Calu3 (cell line): ENCODE results near the gene DAGLA. TPM values are rescaled to one million over a fixed set of nuclear protein-coding genes. Genes with fewer than 3 reads are reported as not detected.

Experiments
- BruUV-seq: library from RNA; stranded (reverse); fragments of 400-500 nt; replicated peaks from 2 replicates; lab custom pipeline; 2021; lab: Mats Ljungman, UMichigan
- CTCF ChIA-PET: fragments of 300-600 bp; sonication (Branson Sonifier 250); formaldehyde crosslinking; loops from one replicate; lab custom pipeline; 2022; ENCODE audit warnings: antibody characterized with exemption; lab: Charles Lee
- DNase-seq: peaks from one replicate; pipeline ENCODE4 v3.0.0; 2022
- H3K27ac Mint-ChIP-seq: one replicate; pipeline ENCODE4 v1.8.0; 2022; ENCODE audit warnings: mixed read lengths; ENCODE audit not compliant: unreplicated experiment
- H3K27me3 Mint-ChIP-seq: one replicate; pipeline ENCODE4 v1.8.0; 2022; ENCODE audit warnings: mixed read lengths; ENCODE audit not compliant: unreplicated experiment
- H3K36me3 Mint-ChIP-seq: one replicate; pipeline ENCODE4 v1.8.0; 2022; ENCODE audit warnings: mild to moderate bottlenecking, moderate library complexity, mixed read lengths; ENCODE audit not compliant: insufficient read depth, unreplicated experiment
- H3K4me1 Mint-ChIP-seq: one replicate; pipeline ENCODE4 v1.8.0; 2022; ENCODE audit warnings: mild to moderate bottlenecking, low read depth, mixed read lengths; ENCODE audit not compliant: unreplicated experiment
- H3K4me3 Mint-ChIP-seq: one replicate; pipeline ENCODE4 v1.8.0; 2022; ENCODE audit warnings: mild to moderate bottlenecking, low read depth, moderate library complexity, mixed read lengths; ENCODE audit not compliant: unreplicated experiment
- H3K9me3 Mint-ChIP-seq: one replicate; pipeline ENCODE4 v1.8.0; 2022; ENCODE audit warnings: low read depth, mixed read lengths; ENCODE audit not compliant: unreplicated experiment
- CTCF ChIP-seq: fragments of 200-600 bp; IDR thresholded peaks from one replicate; pipeline ENCODE4 v1.8.0; 2022; ENCODE audit warnings: antibody characterized with exemption; ENCODE audit not compliant: unreplicated experiment
- intact Hi-C: fragments of 100-400 bp; cut with micrococcal nuclease; formaldehyde crosslinking; loops from one replicate; pipeline ENCODE4 v1.10.0; 2022; ENCODE audit not compliant: unreplicated experiment
- total RNA-seq: library from RNA; stranded (reverse); gene quantifications from 2 replicates; pipeline ENCODE4 v1.2.3, GENCODE V29; 2022

The DAGLA gene
- total RNA-seq, 1 experiment from 2014 or later: 7.5 TPM

GRCh38 chr11:61731211-61731951 is 51.2 kb downstream of the DAGLA start:
- intact Hi-C loops: loop anchor here (5.0 kb wide), 1 partner anchor 74 kb away; no protein-coding TSS in a partner anchor
- Mint-ChIP-seq H3K4me1 (peaks cover 39% of the 10 kb centered on the region), H3K27me3 (no peaks in the 10 kb centered on the region), H3K9me3 (no peaks in the 10 kb centered on the region), H3K36me3 (peaks cover 38% of the 10 kb centered on the region), H3K27ac (no peak overlapping the region), H3K4me3 (no peak overlapping the region)
- DNase-seq: no peak
- CTCF ChIA-PET: no interaction called here
- no TSS peak for BruUV-seq
- TF ChIP-seq CTCF: no peak

GRCh38 chr11:61731952-61732675 is 51.9 kb downstream of the DAGLA start:
- H3K9me3 Mint-ChIP-seq: no peaks in the 10 kb centered on the region
- TF ChIP-seq CTCF: no peak
- no TSS peak for BruUV-seq
- intact Hi-C loops: loop anchor here (2.0 to 5.0 kb wide), 2 partner anchors 35 to 75 kb away; no protein-coding TSS in a partner anchor
- no peak overlapping the region for H3K4me3 Mint-ChIP-seq
- H3K27ac Mint-ChIP-seq: no peak overlapping the region
- H3K36me3 Mint-ChIP-seq: peaks cover 42% of the 10 kb centered on the region
- CTCF ChIA-PET: interaction anchor here (2.0 kb wide), 1 partner anchor 15 kb away, joined by 10 read pairs; no protein-coding TSS in a partner anchor
- peaks cover 39% of the 10 kb centered on the region for H3K4me1 Mint-ChIP-seq
- DNase-seq: no peak
- no peaks in the 10 kb centered on the region for H3K27me3 Mint-ChIP-seq

GRCh38 chr11:61732705-61733104 is 52.5 kb downstream of the DAGLA start:
- H3K4me1 Mint-ChIP-seq: peaks cover 39% of the 10 kb centered on the region
- no peak for DNase-seq
- H3K27ac Mint-ChIP-seq: no peak overlapping the region
- TF ChIP-seq CTCF: no peak
- BruUV-seq: no TSS peak
- no peaks in the 10 kb centered on the region for H3K27me3 Mint-ChIP-seq
- intact Hi-C loops: loop anchor here (1.0 to 5.0 kb wide), 3 partner anchors 36 to 75 kb away; partner anchors contain the start of gene DAGLA
- H3K4me3 Mint-ChIP-seq: no peak overlapping the region
- peaks cover 42% of the 10 kb centered on the region for H3K36me3 Mint-ChIP-seq
- CTCF ChIA-PET: interaction anchor here (0.6 to 2.0 kb wide), 11 partner anchors 15 to 286 kb away, joined by 3 to 15 read pairs (median 6); no protein-coding TSS in a partner anchor
- no peaks in the 10 kb centered on the region for H3K9me3 Mint-ChIP-seq

GRCh38 chr11:61733120-61733978 is 53.2 kb downstream of the DAGLA start:
- H3K9me3 Mint-ChIP-seq: no peaks in the 10 kb centered on the region
- peak overlapping the region; percentile 78 for H3K27ac Mint-ChIP-seq
- H3K27me3 Mint-ChIP-seq: no peaks in the 10 kb centered on the region
- peaks cover 33% of the 10 kb centered on the region for H3K4me1 Mint-ChIP-seq
- CTCF ChIA-PET: interaction anchor here (0.5 to 2.0 kb wide), 15 partner anchors 9 to 287 kb away, joined by 3 to 15 read pairs (median 5); no protein-coding TSS in a partner anchor
- TF ChIP-seq CTCF: peak; percentile 94
- H3K4me3 Mint-ChIP-seq: no peak overlapping the region
- intact Hi-C loops: loop anchor here (1.0 to 5.0 kb wide), 3 partner anchors 37 to 76 kb away; partner anchors contain the start of gene DAGLA
- BruUV-seq: no TSS peak
- peak; percentile 87 for DNase-seq
- H3K36me3 Mint-ChIP-seq: peaks cover 43% of the 10 kb centered on the region
